K562 (cell line): ENCODE data around the gene FAM149A. TPM values are rescaled to one million over a fixed set of nuclear protein-coding genes. Genes with fewer than 3 reads are reported as not detected.

Experiments
- ARID4B ChIP-seq: sonication (generic); formaldehyde crosslinking; IDR thresholded peaks from 2 replicates; pipeline ENCODE4 v1.8.0; 2022; ENCODE audit warnings: mild to moderate bottlenecking, missing genetic modification reagents
- ARNT ChIP-seq, 2 experiments: fragments of 450-650 bp; IDR thresholded peaks; 2 replicates each; pipeline ENCODE4 v1.6.1; 2016; ENCODE audit warnings: mild to moderate bottlenecking in 1 of 2
- ATF1 ChIP-seq, 2 experiments: fragments of 450-650 bp in 1 of 2; IDR thresholded peaks; 2 replicates each; pipeline ENCODE4 v1.6.1; 2016; ENCODE audit warnings: missing compliant biosample characterization in 1 of 2, missing genetic modification characterization in 1 of 2
- BRD9 ChIP-seq: fragments of 450-650 bp; IDR thresholded peaks from 2 replicates; pipeline ENCODE4 v1.6.1; 2018; ENCODE audit warnings: low read depth; ENCODE audit not compliant: partially characterized antibody
- CXXC5 ChIP-seq: fragments of 250-450 bp; sonication (Bioruptor Pico); IDR thresholded peaks from 2 replicates; pipeline ENCODE4 v1.8.0; 2022; ENCODE audit warnings: inconsistent platforms, mild to moderate bottlenecking, moderate library complexity
- MYNN ChIP-seq, 2 experiments: sonication (generic); formaldehyde crosslinking in 1 of 2; IDR thresholded peaks; 2 replicates each; pipeline versions ENCODE4 v1.5.0 to v1.6.1; 2016 to 2020; ENCODE audit warnings: antibody characterized with exemption in 1 of 2, missing genetic modification reagents in 1 of 2
- NEUROD1 ChIP-seq: fragments of 150-350 bp; IDR thresholded peaks from 2 replicates; pipeline ENCODE4 v1.6.1; 2014; ENCODE audit warnings: borderline replicate concordance, low read length, low read depth; ENCODE audit not compliant: partially characterized antibody
- PHB ChIP-seq: fragments of 250-450 bp; sonication (Bioruptor Pico); IDR thresholded peaks from 2 replicates; pipeline ENCODE4 v1.5.0; 2021
- USF2 ChIP-seq: sonication (generic); formaldehyde crosslinking; IDR thresholded peaks from 2 replicates; pipeline ENCODE4 v1.5.0; 2020; ENCODE audit warnings: missing genetic modification reagents
- ZBTB11 ChIP-seq, 3 experiments: fragments of 200-800 bp in 1 of 3; fragments of 250-450 bp in 1 of 3; fragments of 450-650 bp in 1 of 3; sonication (Bioruptor Pico) in 1 of 3; sonication (Bioruptor generic) in 1 of 3; formaldehyde crosslinking in 1 of 3; IDR thresholded peaks; 2 replicates each; pipeline versions ENCODE4 v1.6.1 to v1.8.0; 2016 to 2022; ENCODE audit warnings: mild to moderate bottlenecking in 2 of 3, missing genetic modification characterization in 2 of 3, missing compliant biosample characterization in 1 of 3, moderate library complexity in 1 of 3
- ZNF124 ChIP-seq: sonication (generic); formaldehyde crosslinking; IDR thresholded peaks from 2 replicates; pipeline ENCODE4 v1.8.1; 2022; ENCODE audit warnings: missing genetic modification reagents
- ZNF398 ChIP-seq: fragments of 250-450 bp; sonication (Bioruptor Pico); IDR thresholded peaks from 2 replicates; pipeline ENCODE4 v1.8.0; 2021; ENCODE audit warnings: moderate library complexity, mild to moderate bottlenecking, inconsistent platforms
- polyA plus RNA-seq, 8 experiments: library from polyadenylated mRNA; depleted of rRNA in 4 of 8; stranded (reverse) in 5 of 8; unstranded in 3 of 8; fragments of >200 nt; fragmentation: Nextera tagmentation in 2 of 8; fragmentation: Illumina TruSeq in 1 of 8; extraction: Ambion mirVana in 2 of 8; extraction: Trizol in 1 of 8; gene quantifications; 2 replicates each; pipeline versions ENCODE4 v1.2.1 to v1.2.3, GENCODE V29; 2011 to 2014; ENCODE audit warnings: inconsistent platforms in 1 of 8, missing spikeins in 1 of 8
- total RNA-seq, 7 experiments: library from RNA; depleted of rRNA in 6 of 7; stranded (reverse); fragments of >200 nt in 6 of 7; fragmentation: Illumina TruSeq in 2 of 7; extraction: Trizol in 2 of 7; gene quantifications; 2 replicates each; pipeline versions ENCODE4 v1.2.1 to v1.2.3, GENCODE V29; 2011 to 2021; ENCODE audit warnings: low replicate concordance in 1 of 7
- TF ChIP-seq, protein P1 (sequence below): sonication (generic); formaldehyde crosslinking; IDR thresholded peaks from 2 replicates; pipeline ENCODE4 v1.8.0; 2022; ENCODE audit warnings: missing genetic modification reagents, mild to moderate bottlenecking, moderate library complexity, borderline replicate concordance
- TF ChIP-seq, protein P2 (sequence below): sonication (generic); formaldehyde crosslinking; IDR thresholded peaks from 2 replicates; pipeline ENCODE4 v1.8.0; 2023; ENCODE audit warnings: mild to moderate bottlenecking, missing genetic modification reagents

Gene FAM149A
- total and polyA plus RNA-seq, 9 of the 15 experiments (the other 6 are each of a cell fraction or from before 2014, with no cell fraction given) = not detected

DNA sequence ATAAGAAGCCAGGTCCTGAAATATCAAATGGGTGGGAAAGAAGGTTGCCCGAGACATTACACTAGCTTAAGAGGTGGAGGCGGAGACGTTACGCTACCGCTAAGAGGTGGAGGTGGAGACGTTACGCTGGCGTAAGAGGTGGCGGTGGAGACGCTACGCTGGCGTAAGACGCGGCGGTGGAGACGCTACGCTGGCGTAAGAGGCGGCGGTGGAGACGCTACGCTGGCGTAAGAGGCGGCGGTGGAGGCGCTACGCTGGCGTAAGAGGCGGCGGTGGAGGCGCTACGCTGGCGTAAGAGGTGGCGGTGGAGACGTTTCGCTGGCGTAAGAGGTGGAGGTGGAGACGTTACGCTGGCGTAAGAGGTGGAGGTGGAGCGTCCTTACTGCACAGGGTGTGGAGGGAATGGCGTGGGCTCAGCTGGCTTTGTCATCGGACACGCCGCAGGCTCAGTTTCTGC lies 99.6 kb downstream of the FAM149A start (continued):
- TF ChIP-seq NEUROD1 (no peak), CXXC5 (no peak), ZBTB11 (CRISPR knock-in tag; IDR thresholded peaks at IDR 0.05) (no peak), ARNT (IDR thresholded peaks at IDR 0.05) (no peak), ARID4B (no peak), PHB (no peak), ATF1 (CRISPR knock-in tag; IDR thresholded peaks at IDR 0.05) (no peak), ATF1 (tag; IDR thresholded peaks at IDR 0.05) (peak; percentile 74), BRD9 (no peak), USF2 (CRISPR knock-in tag) (no peak), MYNN (IDR thresholded peaks at IDR 0.05) (no peak), MYNN (CRISPR knock-in tag; IDR thresholded peaks at IDR 0.05) (no peak), ZNF124 (CRISPR knock-in tag) (no peak), ZNF398 (no peak)
- TF ChIP-seq, protein P1, sequence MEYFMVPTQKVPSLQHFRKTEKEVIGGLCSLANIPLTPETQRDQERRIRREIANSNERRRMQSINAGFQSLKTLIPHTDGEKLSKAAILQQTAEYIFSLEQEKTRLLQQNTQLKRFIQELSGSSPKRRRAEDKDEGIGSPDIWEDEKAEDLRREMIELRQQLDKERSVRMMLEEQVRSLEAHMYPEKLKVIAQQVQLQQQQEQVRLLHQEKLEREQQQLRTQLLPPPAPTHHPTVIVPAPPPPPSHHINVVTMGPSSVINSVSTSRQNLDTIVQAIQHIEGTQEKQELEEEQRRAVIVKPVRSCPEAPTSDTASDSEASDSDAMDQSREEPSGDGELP = peak; percentile 56; the same call in 1 of the 2 replicates
- TF ChIP-seq, protein P2, sequence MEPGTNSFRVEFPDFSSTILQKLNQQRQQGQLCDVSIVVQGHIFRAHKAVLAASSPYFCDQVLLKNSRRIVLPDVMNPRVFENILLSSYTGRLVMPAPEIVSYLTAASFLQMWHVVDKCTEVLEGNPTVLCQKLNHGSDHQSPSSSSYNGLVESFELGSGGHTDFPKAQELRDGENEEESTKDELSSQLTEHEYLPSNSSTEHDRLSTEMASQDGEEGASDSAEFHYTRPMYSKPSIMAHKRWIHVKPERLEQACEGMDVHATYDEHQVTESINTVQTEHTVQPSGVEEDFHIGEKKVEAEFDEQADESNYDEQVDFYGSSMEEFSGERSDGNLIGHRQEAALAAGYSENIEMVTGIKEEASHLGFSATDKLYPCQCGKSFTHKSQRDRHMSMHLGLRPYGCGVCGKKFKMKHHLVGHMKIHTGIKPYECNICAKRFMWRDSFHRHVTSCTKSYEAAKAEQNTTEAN (CRISPR knock-in tag) = no peak
